Panc1 (cell line): ENCODE measurements around the gene GPD1L. TPM values are rescaled to one million over a fixed set of nuclear protein-coding genes. Genes with fewer than 3 reads are reported as not detected.

Experiments used
- ATAC-seq: fragments of 200-7000 bp; cut with Tn5 transposase; 2 replicates; pipeline ENCODE4 v1.9.1; 2020; ENCODE audit warnings: mild to moderate bottlenecking, moderate library complexity
- BruUV-seq: library from RNA; stranded (reverse); fragments of 400-500 nt; replicated peaks from 2 replicates; lab custom pipeline; 2021; lab: Mats Ljungman, UMichigan
- CTCF ChIA-PET: fragments of 300-600 bp; sonication (Branson Sonifier 250); formaldehyde crosslinking; loops from one replicate; lab custom pipeline; 2022; ENCODE audit warnings: antibody characterized with exemption; lab: Charles Lee
- POLR2A ChIA-PET: fragments of 300-600 bp; sonication (Branson Sonifier 250); formaldehyde crosslinking; loops from one replicate; lab custom pipeline; 2022; ENCODE audit warnings: antibody characterized with exemption; lab: Charles Lee
- DNase-seq: peaks from one replicate; pipeline ENCODE4 v3.0.0-alpha.2; 2010; ENCODE audit warnings: low read depth, low spot score
- H3K27ac ChIP-seq: 2 replicates; pipeline ENCODE4 v1.5.1; 2011; ENCODE audit warnings: mild to moderate bottlenecking, low read length, inconsistent platforms
- H3K27me3 ChIP-seq: fragments of 200-500 bp; sonication (Bioruptor generic); 2 replicates; pipeline ENCODE4 v1.6.0; 2014; ENCODE audit warnings: low read length, inconsistent platforms; ENCODE audit not compliant: control insufficient read depth, insufficient read depth
- H3K36me3 ChIP-seq: fragments of 200-500 bp; sonication (Bioruptor generic); 2 replicates; pipeline ENCODE4 v1.5.1; 2014; ENCODE audit warnings: inconsistent platforms, mild to moderate bottlenecking, low read length, moderate library complexity; ENCODE audit not compliant: control insufficient read depth, insufficient read depth
- H3K4me1 ChIP-seq: 2 replicates; pipeline ENCODE4 v1.5.1; 2011; ENCODE audit warnings: inconsistent platforms, mild to moderate bottlenecking, low read length, moderate library complexity; ENCODE audit not compliant: control insufficient read depth, insufficient read depth
- H3K4me3 ChIP-seq, 2 experiments: 2 replicates each; pipeline ENCODE4 v1.5.1; 2011 to 2012; ENCODE audit warnings: low read depth in 2 of 2, low read length in 2 of 2, mild to moderate bottlenecking in 2 of 2, inconsistent platforms in 1 of 2, moderate library complexity in 1 of 2
- H3K9me3 ChIP-seq: fragments of 200-500 bp; sonication (Bioruptor generic); 2 replicates; pipeline ENCODE4 v1.5.1; 2014; ENCODE audit warnings: low read depth, mild to moderate bottlenecking, inconsistent platforms, low read length, moderate library complexity; ENCODE audit not compliant: control insufficient read depth, insufficient read depth
- POLR2AphosphoS5 ChIP-seq: IDR thresholded peaks from 2 replicates; pipeline ENCODE4 v1.6.1; 2012; ENCODE audit warnings: mild to moderate bottlenecking, low read depth, low read length, moderate library complexity
- SIN3A ChIP-seq: IDR thresholded peaks from 2 replicates; pipeline ENCODE4 v1.6.1; 2012; ENCODE audit warnings: low read depth, mild to moderate bottlenecking, low read length, moderate library complexity, borderline replicate concordance; ENCODE audit not compliant: insufficient read depth
- TCF7L2 ChIP-seq: IDR thresholded peaks from 2 replicates; pipeline ENCODE4 v1.6.1; 2011; ENCODE audit warnings: mild to moderate bottlenecking, low read depth, low read length, inconsistent platforms
- in situ Hi-C: cut with HindIII; loops from 2 replicates; pipeline ENCODE4 v1.10.0; 2016; ENCODE audit warnings: low sequenced_read_pairs, low pct_unique_long_range_greater_than_20kb
- intact Hi-C: fragments of 100-400 bp; cut with micrococcal nuclease; formaldehyde crosslinking; loops from one replicate; pipeline ENCODE4 v1.10.0; 2022; ENCODE audit not compliant: unreplicated experiment
- total RNA-seq: library from RNA; stranded (reverse); gene quantifications from one replicate; pipeline ENCODE4 v1.2.1, GENCODE V29; 2021; ENCODE audit not compliant: unreplicated experiment
- TF ChIP-seq, protein P1 (sequence below), 2 experiments: IDR thresholded peaks; 2 replicates each; pipeline ENCODE4 v1.6.1; 2011 to 2012; ENCODE audit warnings: low read depth in 2 of 2, control low read depth in 1 of 2, low read length in 1 of 2, mild to moderate bottlenecking in 1 of 2, moderate library complexity in 1 of 2; ENCODE audit not compliant: insufficient read depth in 1 of 2
- TF ChIP-seq, protein P2 (sequence below): fragments of 450-650 bp; IDR thresholded peaks from 2 replicates; pipeline ENCODE4 v1.5.1; 2017; ENCODE audit warnings: mild to moderate bottlenecking

Gene GPD1L
- total RNA-seq, 1 experiment from 2014 or later: 10.5 TPM

DNA sequence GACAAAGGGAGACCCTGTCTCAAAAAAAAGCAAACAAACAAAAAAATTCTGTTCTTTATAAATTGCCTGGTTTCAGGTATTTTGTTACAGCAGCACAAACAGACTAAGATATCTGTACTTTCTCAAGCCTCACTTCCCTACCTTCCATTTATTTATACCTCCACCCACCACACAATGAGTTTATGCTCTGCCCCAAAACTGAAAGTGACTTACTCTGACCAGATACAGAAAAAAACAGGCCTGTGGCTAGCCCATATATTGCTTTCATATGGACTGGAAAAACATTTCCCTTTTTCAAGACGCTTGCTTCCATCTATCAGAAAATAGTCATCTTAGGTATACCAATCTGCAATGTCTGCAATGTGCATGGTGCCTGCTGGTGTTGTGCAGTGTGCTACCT lies 8.7 kb upstream of the GPD1L start:
- POLR2A ChIA-PET: no interaction called here
- Histone ChIP-seq H3K4me3 (no peak overlapping the region), H3K36me3 (no peaks in the 10 kb centered on the region), H3K27ac (no peak overlapping the region), H3K4me1 (no peaks in the 10 kb centered on the region), H3K27me3 (no peaks in the 10 kb centered on the region), H3K9me3 (no peaks in the 10 kb centered on the region)
- no TSS peak for BruUV-seq
- CTCF ChIA-PET: no interaction called here
- DNase-seq: no peak
- intact Hi-C loops (no loop called here), in situ Hi-C loops (no loop called here)
- TF ChIP-seq SIN3A (no peak), TCF7L2 (no peak), POLR2AphosphoS5 (no peak)
- TF ChIP-seq, protein P1, sequence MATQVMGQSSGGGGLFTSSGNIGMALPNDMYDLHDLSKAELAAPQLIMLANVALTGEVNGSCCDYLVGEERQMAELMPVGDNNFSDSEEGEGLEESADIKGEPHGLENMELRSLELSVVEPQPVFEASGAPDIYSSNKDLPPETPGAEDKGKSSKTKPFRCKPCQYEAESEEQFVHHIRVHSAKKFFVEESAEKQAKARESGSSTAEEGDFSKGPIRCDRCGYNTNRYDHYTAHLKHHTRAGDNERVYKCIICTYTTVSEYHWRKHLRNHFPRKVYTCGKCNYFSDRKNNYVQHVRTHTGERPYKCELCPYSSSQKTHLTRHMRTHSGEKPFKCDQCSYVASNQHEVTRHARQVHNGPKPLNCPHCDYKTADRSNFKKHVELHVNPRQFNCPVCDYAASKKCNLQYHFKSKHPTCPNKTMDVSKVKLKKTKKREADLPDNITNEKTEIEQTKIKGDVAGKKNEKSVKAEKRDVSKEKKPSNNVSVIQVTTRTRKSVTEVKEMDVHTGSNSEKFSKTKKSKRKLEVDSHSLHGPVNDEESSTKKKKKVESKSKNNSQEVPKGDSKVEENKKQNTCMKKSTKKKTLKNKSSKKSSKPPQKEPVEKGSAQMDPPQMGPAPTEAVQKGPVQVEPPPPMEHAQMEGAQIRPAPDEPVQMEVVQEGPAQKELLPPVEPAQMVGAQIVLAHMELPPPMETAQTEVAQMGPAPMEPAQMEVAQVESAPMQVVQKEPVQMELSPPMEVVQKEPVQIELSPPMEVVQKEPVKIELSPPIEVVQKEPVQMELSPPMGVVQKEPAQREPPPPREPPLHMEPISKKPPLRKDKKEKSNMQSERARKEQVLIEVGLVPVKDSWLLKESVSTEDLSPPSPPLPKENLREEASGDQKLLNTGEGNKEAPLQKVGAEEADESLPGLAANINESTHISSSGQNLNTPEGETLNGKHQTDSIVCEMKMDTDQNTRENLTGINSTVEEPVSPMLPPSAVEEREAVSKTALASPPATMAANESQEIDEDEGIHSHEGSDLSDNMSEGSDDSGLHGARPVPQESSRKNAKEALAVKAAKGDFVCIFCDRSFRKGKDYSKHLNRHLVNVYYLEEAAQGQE (IDR thresholded peaks at IDR 0.05; ENCODE audit: insufficient read depth in 1 of 2, low read depth in 2 of 2, low read length in 1 of 2): no peak
- TF ChIP-seq, protein P2, sequence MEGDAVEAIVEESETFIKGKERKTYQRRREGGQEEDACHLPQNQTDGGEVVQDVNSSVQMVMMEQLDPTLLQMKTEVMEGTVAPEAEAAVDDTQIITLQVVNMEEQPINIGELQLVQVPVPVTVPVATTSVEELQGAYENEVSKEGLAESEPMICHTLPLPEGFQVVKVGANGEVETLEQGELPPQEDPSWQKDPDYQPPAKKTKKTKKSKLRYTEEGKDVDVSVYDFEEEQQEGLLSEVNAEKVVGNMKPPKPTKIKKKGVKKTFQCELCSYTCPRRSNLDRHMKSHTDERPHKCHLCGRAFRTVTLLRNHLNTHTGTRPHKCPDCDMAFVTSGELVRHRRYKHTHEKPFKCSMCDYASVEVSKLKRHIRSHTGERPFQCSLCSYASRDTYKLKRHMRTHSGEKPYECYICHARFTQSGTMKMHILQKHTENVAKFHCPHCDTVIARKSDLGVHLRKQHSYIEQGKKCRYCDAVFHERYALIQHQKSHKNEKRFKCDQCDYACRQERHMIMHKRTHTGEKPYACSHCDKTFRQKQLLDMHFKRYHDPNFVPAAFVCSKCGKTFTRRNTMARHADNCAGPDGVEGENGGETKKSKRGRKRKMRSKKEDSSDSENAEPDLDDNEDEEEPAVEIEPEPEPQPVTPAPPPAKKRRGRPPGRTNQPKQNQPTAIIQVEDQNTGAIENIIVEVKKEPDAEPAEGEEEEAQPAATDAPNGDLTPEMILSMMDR: no peak
- no peak for ATAC-seq

DNA sequence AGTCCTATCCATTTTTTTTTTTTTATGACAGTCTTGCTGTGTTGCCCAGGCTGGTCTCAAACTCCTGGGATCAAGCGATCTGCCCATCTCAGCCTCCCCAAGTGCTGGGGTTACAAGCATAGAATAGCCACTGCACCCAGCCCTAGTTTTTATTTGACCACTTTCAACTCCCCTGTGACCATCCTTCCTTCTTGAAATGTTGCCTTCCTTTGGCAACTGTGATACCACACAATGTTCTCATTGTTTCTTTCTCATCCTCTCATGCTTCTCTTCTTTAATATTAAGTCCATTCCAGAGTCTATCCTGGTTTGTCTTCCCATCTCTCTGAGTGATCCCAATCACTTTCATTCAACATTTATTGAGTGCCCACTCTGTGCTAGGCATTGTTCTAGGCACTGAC lies 7.9 kb upstream of the GPD1L start:
- in situ Hi-C loops: no loop called here
- no peak for DNase-seq
- BruUV-seq: no TSS peak

More for the DNA sequence above, 7.9 kb upstream of the GPD1L start:
- TF ChIP-seq TCF7L2 (no peak), SIN3A (no peak), POLR2AphosphoS5 (no peak)
- TF ChIP-seq, protein P1 (IDR thresholded peaks at IDR 0.05; ENCODE audit: insufficient read depth in 1 of 2, low read depth in 2 of 2, low read length in 1 of 2): no peak
- TF ChIP-seq, protein P2: no peak
- no peak for ATAC-seq
- POLR2A ChIA-PET: no interaction called here
- Histone ChIP-seq H3K4me3 (no peak overlapping the region), H3K36me3 (no peaks in the 10 kb centered on the region), H3K27ac (no peak overlapping the region), H3K4me1 (no peaks in the 10 kb centered on the region), H3K27me3 (no peaks in the 10 kb centered on the region), H3K9me3 (no peaks in the 10 kb centered on the region)
- CTCF ChIA-PET: no interaction called here
- intact Hi-C loops: no loop called here
